Frontal cortex (tissue), 4 donors: Measurements from ENCODE around the gene TLL1. TPM values are rescaled to one million over a fixed set of nuclear protein-coding genes. Genes with fewer than 3 reads are reported as not detected.
A peak's percentile ranks its signal among the peaks of the same experiment; 100 is the strongest.

Experiments
- DNase-seq, 2 donors: peaks; one replicate each; pipeline ENCODE4 v3.0.0; 2012; ENCODE audit warnings: low spot score in 2 of 2
- FAIRE-seq: peaks from 2 replicates; lab custom pipeline; 2012; peaks lifted over from hg19 to GRCh38; lab: Jason Lieb, UNC
- total RNA-seq: library from RNA; depleted of rRNA; stranded (reverse); fragments of >200 nt; gene quantifications from one replicate; pipeline ENCODE4 v1.2.3, GENCODE V29; 2014
- donor health status: control.
- donor health status: control.
- donor health status: control.

TLL1 gene
- 2.9 TPM for total RNA-seq

- no peak for FAIRE-seq
These were observed at the start of gene TLL1 for GRCh38 chr4:165872461-165873297. TSS of gene TLL1 (plus strand) at chr4:165873237. CDS start at chr4:165873905, 668 bp downstream.

GRCh38 chr4:165826166-165826565 is 46.9 kb upstream of the TLL1 start:
- FAIRE-seq (no peak), DNase-seq (no peak)

More at GRCh38 chr4:165872461-165873297, at the start of gene TLL1:
- DNase-seq, result peak in 1 of 2 donors; percentile 19

GRCh38 chr4:165827018-165827417 is 46.0 kb upstream of the TLL1 start:
- no peak for FAIRE-seq
- DNase-seq, result no peak

- DNase-seq, result no peak
- FAIRE-seq, result no peak
These were observed 44.1 kb upstream of the TLL1 start for GRCh38 chr4:165828928-165829327.

- FAIRE-seq (no peak), DNase-seq (no peak)
These were observed 38.9 kb upstream of the TLL1 start for GRCh38 chr4:165834116-165834515.

- DNase-seq (no peak), FAIRE-seq (no peak)
These were observed 34.5 kb upstream of the TLL1 start for GRCh38 chr4:165838575-165838974.

- no peak for DNase-seq
- no peak for FAIRE-seq
These were observed 33.3 kb upstream of the TLL1 start for GRCh38 chr4:165839615-165840333.

GRCh38 chr4:165842684-165843083 is 30.4 kb upstream of the TLL1 start:
- FAIRE-seq (no peak), DNase-seq (no peak)

- DNase-seq, result no peak
- FAIRE-seq, result no peak
These were observed 28.9 kb upstream of the TLL1 start for GRCh38 chr4:165844161-165844560.

GRCh38 chr4:165851256-165851655 is 21.8 kb upstream of the TLL1 start:
- FAIRE-seq (no peak), DNase-seq (no peak)

GRCh38 chr4:165855191-165855590 is 17.8 kb upstream of the TLL1 start:
- FAIRE-seq (no peak), DNase-seq (no peak)

- DNase-seq (no peak), FAIRE-seq (no peak)
These were observed 11.7 kb upstream of the TLL1 start for GRCh38 chr4:165861363-165861762.

- FAIRE-seq, result no peak
- no peak for DNase-seq
These were observed 8.8 kb upstream of the TLL1 start for GRCh38 chr4:165864271-165864670.

GRCh38 chr4:165866019-165866650 is 6.9 kb upstream of the TLL1 start:
- FAIRE-seq (no peak), DNase-seq (no peak)

- no peak for FAIRE-seq
- no peak for DNase-seq
These were observed 5.1 kb upstream of the TLL1 start for GRCh38 chr4:165867961-165868360.

- DNase-seq (peak; percentile 37 to 51), FAIRE-seq (no peak)
These were observed 448 bp downstream of the TLL1 start for GRCh38 chr4:165873298-165874071.

GRCh38 chr4:165874072-165874790 is 1.2 kb downstream of the TLL1 start:
- no peak for FAIRE-seq
- peak; percentile 12 to 29 for DNase-seq

GRCh38 chr4:165874791-165875371 is 1.8 kb downstream of the TLL1 start:
- peak in 1 of 2 donors; percentile 20 for DNase-seq
- no peak for FAIRE-seq

GRCh38 chr4:165875446-165875845 is 2.4 kb downstream of the TLL1 start:
- DNase-seq (no peak), FAIRE-seq (no peak)
